Fibroblast of lung (primary cell): Measurements from ENCODE around the gene MACC1. TPM values are rescaled to one million over a fixed set of nuclear protein-coding genes. Genes with fewer than 3 reads are reported as not detected.

Experiments used
- DNase-seq, 2 donors: peaks; one replicate each; pipeline versions ENCODE4 v3.0.0 to v3.0.0-alpha.2; 2010; ENCODE audit warnings: low read depth in 2 of 2
- H2AFZ ChIP-seq: 2 replicates; pipeline ENCODE4 v1.5.1; 2012; ENCODE audit warnings: low read length, control low read depth, inconsistent platforms
- H3K27ac ChIP-seq: 2 replicates; pipeline ENCODE4 v1.5.1; 2011; ENCODE audit warnings: low read length, control low read depth; ENCODE audit not compliant: insufficient read depth
- H3K27me3 ChIP-seq: 2 replicates; pipeline ENCODE4 v1.5.1; 2011; ENCODE audit warnings: mild to moderate bottlenecking, low read length; ENCODE audit not compliant: control insufficient read depth, insufficient read depth
- H3K36me3 ChIP-seq: 2 replicates; pipeline ENCODE4 v1.5.1; 2011; ENCODE audit warnings: low read length; ENCODE audit not compliant: control insufficient read depth, insufficient read depth
- H3K4me1 ChIP-seq: 2 replicates; pipeline ENCODE4 v1.5.1; 2011; ENCODE audit warnings: low read length; ENCODE audit not compliant: control insufficient read depth, insufficient read depth; ENCODE audit errors: extremely low read depth
- H3K4me2 ChIP-seq: 2 replicates; pipeline ENCODE4 v1.5.1; 2011; ENCODE audit warnings: low read length, control low read depth; ENCODE audit not compliant: insufficient read depth; ENCODE audit errors: extremely low read depth
- H3K4me3 ChIP-seq, 4 experiments: fragments of 200-600 bp in 1 of 4; sonication (generic) in 1 of 4; replicated peaks in 1 of 4; 2 replicates each; pipeline ENCODE4 v1.5.1; 2011 to 2016; ENCODE audit warnings: low read length in 4 of 4, low read depth in 3 of 4, mild to moderate bottlenecking in 3 of 4, control low read depth in 2 of 4, inconsistent platforms in 1 of 4, mixed read lengths in 1 of 4; ENCODE audit not compliant: insufficient read depth in 1 of 4; ENCODE audit errors: control extremely low read depth in 1 of 4
- H3K79me2 ChIP-seq: 2 replicates; pipeline ENCODE4 v1.5.1; 2012; ENCODE audit warnings: mild to moderate bottlenecking, low read length, inconsistent platforms; ENCODE audit not compliant: control insufficient read depth, insufficient read depth
- H3K9ac ChIP-seq: 2 replicates; pipeline ENCODE4 v1.5.1; 2011; ENCODE audit warnings: mild to moderate bottlenecking, low read length, control low read depth; ENCODE audit not compliant: insufficient read depth
- H3K9me3 ChIP-seq: 2 replicates; pipeline ENCODE4 v1.5.1; 2012; ENCODE audit warnings: low read depth, low read length; ENCODE audit not compliant: control insufficient read depth, insufficient read depth
- H4K20me1 ChIP-seq: 2 replicates; pipeline ENCODE4 v1.5.1; 2011; ENCODE audit warnings: low read length; ENCODE audit not compliant: control insufficient read depth, insufficient read depth; ENCODE audit errors: extremely low read depth
- CTCF ChIP-seq, 2 donors: IDR thresholded peaks in 1 of 2; conservative IDR thresholded peaks in 1 of 2; 1 replicate in 1 of 2; 2 replicates in 1 of 2; pipeline ENCODE4 v1.5.1; 2011 to 2012; ENCODE audit warnings: low read length in 2 of 2, control low read depth in 1 of 2, inconsistent platforms in 1 of 2, low read depth in 1 of 2, mild to moderate bottlenecking in 1 of 2
- EZH2 ChIP-seq: IDR thresholded peaks from 2 replicates; pipeline ENCODE4 v1.5.1; 2012; ENCODE audit warnings: low read length, control low read depth, mild to moderate bottlenecking; ENCODE audit errors: missing control alignments
- polyA plus RNA-seq, 2 donors: library from polyadenylated mRNA; depleted of rRNA in 1 of 2; stranded (reverse) in 1 of 2; unstranded in 1 of 2; fragments of >200 nt; gene quantifications; 2 replicates each; pipeline ENCODE4 v1.2.1, GENCODE V29; 2011 to 2012; ENCODE audit warnings: missing spikeins in 1 of 2
- total RNA-seq: library from RNA; depleted of rRNA; stranded (reverse); fragments of >200 nt; gene quantifications from 2 replicates; pipeline ENCODE4 v1.2.1, GENCODE V29; 2014

The MACC1 gene
- total and polyA plus RNA-seq, 2 donors (not counting 1 experiment from before 2014, with no cell fraction given) = under 0.01 to 0.33 TPM

- Histone ChIP-seq H3K79me2 (no peaks in the 10 kb centered on the region), H3K36me3 (no peaks in the 10 kb centered on the region), H3K4me1 (no peaks in the 10 kb centered on the region), H2AFZ (no peak overlapping the region), H3K4me2 (no peak overlapping the region), H3K9me3 (no peaks in the 10 kb centered on the region), H3K4me3 (no peak overlapping the region), H3K27ac (no peak overlapping the region), H4K20me1 (no peaks in the 10 kb centered on the region), H3K9ac (no peak overlapping the region), H3K27me3 (no peaks in the 10 kb centered on the region)
- peak in 1 of 2 donors; percentile 37 for DNase-seq
- TF ChIP-seq EZH2 = no peak
- no peak for TF ChIP-seq CTCF (conservative IDR thresholded peaks at IDR 0.05 in 1 of 2, IDR thresholded peaks at IDR 0.05 in 1 of 2; ENCODE audit: low read depth in 1 of 2, low read length in 2 of 2)
Measured at GRCh38 chr7:20183086-20183485, 34.1 kb downstream of the MACC1 start.

DNA sequence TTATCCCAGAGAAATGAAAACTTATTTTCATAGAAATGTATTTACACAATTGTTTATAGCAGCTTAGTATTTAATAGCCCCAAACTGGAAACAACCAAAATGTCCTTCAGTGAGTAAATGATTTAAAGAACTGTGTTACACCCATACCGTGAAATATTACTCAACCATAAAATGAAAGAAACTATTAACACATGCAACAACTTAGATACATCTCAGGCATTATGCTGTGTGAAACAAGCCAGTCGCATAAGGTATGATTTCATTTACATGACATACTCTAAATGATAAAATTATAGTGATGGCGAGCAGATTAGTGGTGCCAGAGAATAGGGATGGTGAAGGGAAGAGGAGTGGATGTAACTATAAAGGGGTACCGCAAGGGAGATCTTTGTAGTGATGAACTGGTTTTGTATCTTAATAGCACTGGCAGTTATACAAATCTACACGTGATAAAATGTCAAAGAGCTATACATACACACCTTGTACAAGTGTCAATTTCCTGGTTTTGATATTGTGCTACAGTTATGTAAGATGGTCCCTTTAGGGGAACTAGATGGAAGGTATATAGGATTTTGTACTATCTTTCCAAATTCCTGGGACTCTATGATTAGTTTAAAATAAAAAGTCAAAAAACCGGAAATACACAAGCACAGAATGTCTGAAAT is 40.5 kb downstream of the MACC1 start:
- H3K9me3 ChIP-seq = no peaks in the 10 kb centered on the region
- DNase-seq = no peak
- H3K4me1 ChIP-seq = no peaks in the 10 kb centered on the region
- H3K79me2 ChIP-seq = no peaks in the 10 kb centered on the region
- no peak overlapping the region for H3K4me3 ChIP-seq
- no peak overlapping the region for H3K9ac ChIP-seq
- no peak overlapping the region for H2AFZ ChIP-seq
- H3K27me3 ChIP-seq = no peaks in the 10 kb centered on the region
- H3K27ac ChIP-seq = no peak overlapping the region
- no peak for TF ChIP-seq CTCF (conservative IDR thresholded peaks at IDR 0.05 in 1 of 2, IDR thresholded peaks at IDR 0.05 in 1 of 2; ENCODE audit: low read depth in 1 of 2, low read length in 2 of 2)
- no peak for TF ChIP-seq EZH2
- H3K4me2 ChIP-seq = no peak overlapping the region
- no peaks in the 10 kb centered on the region for H3K36me3 ChIP-seq
- no peaks in the 10 kb centered on the region for H4K20me1 ChIP-seq

DNA sequence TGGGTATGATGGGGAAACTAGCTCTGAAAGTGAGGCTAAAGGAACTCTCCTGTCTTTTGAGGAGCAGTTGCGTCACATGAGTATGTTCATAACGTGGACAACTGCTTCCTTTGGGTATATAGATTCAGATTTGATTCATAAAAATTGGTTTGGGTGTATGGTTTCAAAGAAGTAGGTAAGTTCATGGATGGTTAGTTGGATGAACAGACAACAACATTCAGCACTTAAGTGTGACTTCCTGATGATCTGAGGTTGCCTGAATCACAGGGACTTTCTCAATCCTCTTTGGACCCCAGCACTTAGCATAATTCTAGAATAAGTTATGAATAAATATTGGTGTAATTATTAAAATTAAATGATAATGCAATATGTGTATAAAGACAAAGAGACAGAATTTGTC is 43.4 kb downstream of the MACC1 start:
- Histone ChIP-seq H3K36me3 (no peaks in the 10 kb centered on the region), H3K4me2 (no peak overlapping the region), H3K4me3 (no peak overlapping the region), H3K9me3 (no peaks in the 10 kb centered on the region), H4K20me1 (no peaks in the 10 kb centered on the region), H2AFZ (no peak overlapping the region), H3K27me3 (no peaks in the 10 kb centered on the region), H3K9ac (no peak overlapping the region), H3K27ac (no peak overlapping the region), H3K4me1 (no peaks in the 10 kb centered on the region), H3K79me2 (no peaks in the 10 kb centered on the region)
- no peak for TF ChIP-seq CTCF (conservative IDR thresholded peaks at IDR 0.05 in 1 of 2, IDR thresholded peaks at IDR 0.05 in 1 of 2; ENCODE audit: low read depth in 1 of 2, low read length in 2 of 2)
- no peak for TF ChIP-seq EZH2
- DNase-seq = no peak
